Endothelial cell of umbilical vein (primary cell): ENCODE data around the gene NELFCD. TPM values are rescaled to one million over a fixed set of nuclear protein-coding genes. Genes with fewer than 3 reads are reported as not detected.

ENCODE experiments used
- BruUV-seq: library from RNA; stranded (reverse); fragments of 400-500 nt; replicated peaks from 2 replicates; lab custom pipeline; 2021; lab: Mats Ljungman, UMichigan
- CTCF ChIA-PET: fragments of 300-600, 350-600 bp; sonication (Branson Sonifier 250); formaldehyde crosslinking; loops from one replicate; lab custom pipeline; 2021; ENCODE audit warnings: antibody characterized with exemption, inconsistent platforms; lab: Charles Lee
- POLR2A ChIA-PET: fragments of 300-600, 350-600 bp; sonication (Branson Sonifier 250); formaldehyde crosslinking; loops from one replicate; lab custom pipeline; 2021; ENCODE audit warnings: antibody characterized with exemption, inconsistent platforms; lab: Charles Lee
- DNase-seq: peaks from one replicate; pipeline ENCODE4 v3.0.0-alpha.2; 2011; ENCODE audit warnings: low read depth, low spot score
- FAIRE-seq: peaks from 2 replicates; lab custom pipeline; 2011; peaks lifted over from hg19 to GRCh38; lab: Jason Lieb, UNC
- H2AFZ ChIP-seq: 2 replicates; pipeline ENCODE4 v1.6.0; 2012; ENCODE audit warnings: low read depth, low read length, control low read depth, inconsistent platforms
- H3K27ac ChIP-seq: 2 replicates; pipeline ENCODE4 v1.5.1; 2011; ENCODE audit warnings: low read depth, mild to moderate bottlenecking, control low read depth, low read length, moderate library complexity; ENCODE audit not compliant: insufficient read depth
- H3K27me3 ChIP-seq, 2 experiments: 2 replicates each; pipeline versions ENCODE4 v1.6.0 to v1.6.1; 2011; ENCODE audit warnings: low read length in 2 of 2, mixed read lengths in 1 of 2; ENCODE audit not compliant: control insufficient read depth in 2 of 2, insufficient read depth in 2 of 2
- H3K36me3 ChIP-seq, 2 experiments: 2 replicates in 1 of 2; 3 replicates in 1 of 2; pipeline ENCODE4 v1.5.1; 2011; ENCODE audit warnings: low read length in 2 of 2, mild to moderate bottlenecking in 1 of 2, moderate library complexity in 1 of 2; ENCODE audit not compliant: control insufficient read depth in 2 of 2, insufficient read depth in 2 of 2; ENCODE audit errors: extremely low read depth in 1 of 2
- H3K4me1 ChIP-seq: 3 replicates; pipeline ENCODE4 v1.5.1; 2011; ENCODE audit warnings: mild to moderate bottlenecking, low read length; ENCODE audit not compliant: control insufficient read depth, insufficient read depth; ENCODE audit errors: extremely low read depth
- H3K4me2 ChIP-seq: 2 replicates; pipeline ENCODE4 v1.6.1; 2011; ENCODE audit warnings: low read length, control low read depth, mixed read lengths; ENCODE audit not compliant: insufficient read depth
- H3K4me3 ChIP-seq, 3 experiments: fragments of 200-600 bp in 1 of 3; sonication (generic), shearing (Covaris generic) in 1 of 3; replicated peaks in 1 of 3; 2 replicates each; pipeline ENCODE4 v1.5.1; 2011 to 2016; ENCODE audit warnings: control low read depth in 3 of 3, low read length in 3 of 3, mild to moderate bottlenecking in 2 of 3, inconsistent platforms in 1 of 3, low read depth in 1 of 3, moderate library complexity in 1 of 3; ENCODE audit not compliant: insufficient read depth in 1 of 3
- H3K79me2 ChIP-seq: 2 replicates; pipeline ENCODE4 v1.6.0; 2012; ENCODE audit warnings: low read length, inconsistent platforms; ENCODE audit not compliant: control insufficient read depth, insufficient read depth
- H3K9ac ChIP-seq: replicated peaks from 2 replicates; pipeline ENCODE3; 2011; ENCODE audit warnings: low read length, control low read depth; ENCODE audit not compliant: insufficient read depth; ENCODE audit errors: extremely low read depth
- H3K9me1 ChIP-seq: replicated peaks from 3 replicates; pipeline ENCODE4 v1.6.0; 2011; ENCODE audit warnings: mild to moderate bottlenecking, low read length; ENCODE audit not compliant: control insufficient read depth, insufficient read depth; ENCODE audit errors: extremely low read depth
- H3K9me3 ChIP-seq: replicated peaks from 2 replicates; pipeline ENCODE4 v1.5.1; 2012; ENCODE audit warnings: low read length, inconsistent platforms; ENCODE audit not compliant: control insufficient read depth, insufficient read depth
- H4K20me1 ChIP-seq: replicated peaks from 2 replicates; pipeline ENCODE3; 2011; ENCODE audit warnings: mild to moderate bottlenecking, low read length; ENCODE audit not compliant: control insufficient read depth, insufficient read depth; ENCODE audit errors: extremely low read depth
- EZH2 ChIP-seq: IDR thresholded peaks from 2 replicates; pipeline ENCODE4 v1.6.1; 2012; ENCODE audit warnings: borderline replicate concordance, low read depth, mild to moderate bottlenecking, moderate library complexity, low read length, inconsistent platforms; ENCODE audit not compliant: severe bottlenecking
- FOS ChIP-seq: IDR thresholded peaks from 2 replicates; pipeline ENCODE4 v1.6.1; 2011; ENCODE audit warnings: mild to moderate bottlenecking, low read length, moderate library complexity, borderline replicate concordance; ENCODE audit not compliant: insufficient read depth
- GATA2 ChIP-seq: IDR thresholded peaks from 2 replicates; pipeline ENCODE4 v1.7.0; 2011; ENCODE audit warnings: low read depth, mild to moderate bottlenecking, moderate library complexity, mixed read lengths, low read length; ENCODE audit not compliant: insufficient read length, insufficient read depth
- JUN ChIP-seq: IDR thresholded peaks from 2 replicates; pipeline ENCODE4 v1.6.1; 2011; ENCODE audit warnings: borderline replicate concordance, low read depth; ENCODE audit not compliant: insufficient read length, insufficient read depth
- MYC ChIP-seq: IDR thresholded peaks from one replicate; pipeline ENCODE4 v1.6.1; 2011; ENCODE audit warnings: mild to moderate bottlenecking, low read depth, low read length
- POLR2A ChIP-seq: IDR thresholded peaks from 2 replicates; pipeline ENCODE4 v1.6.1; 2012; ENCODE audit warnings: low read depth, mild to moderate bottlenecking, control low read depth, low read length
- POLR2AphosphoS5 ChIP-seq: IDR thresholded peaks from 2 replicates; pipeline ENCODE4 v1.6.1; 2012; ENCODE audit warnings: low read depth, mild to moderate bottlenecking, control low read depth, low read length, moderate library complexity; ENCODE audit not compliant: insufficient read depth
- dilution Hi-C: fragments of 300-500 bp; cut with MboI; formaldehyde crosslinking; loops from one replicate; pipeline ENCODE4 v1.15.0; 2019; ENCODE audit warnings: low sequenced_read_pairs; ENCODE audit not compliant: extremely low pct_ligation_motif_present
- intact Hi-C: fragments of 100-400 bp; cut with micrococcal nuclease; formaldehyde crosslinking; loops from one replicate; pipeline ENCODE4 v1.10.0; 2022
- polyA plus RNA-seq, 4 experiments: library from polyadenylated mRNA; depleted of rRNA in 3 of 4; stranded (reverse) in 3 of 4; unstranded in 1 of 4; fragments of >200 nt; gene quantifications; 2 replicates each; pipeline versions ENCODE4 v1.2.1 to v1.2.3, GENCODE V29; 2011 to 2012; ENCODE audit warnings: missing spikeins in 1 of 4
- total RNA-seq: library from RNA; stranded (reverse); gene quantifications from 2 replicates; pipeline ENCODE4 v1.2.3, GENCODE V29; 2021
- TF ChIP-seq, protein P1 (sequence below): IDR thresholded peaks from 2 replicates; pipeline ENCODE4 v1.6.1; 2011; ENCODE audit not compliant: insufficient read depth, insufficient read length
- TF ChIP-seq, protein P2 (sequence below), 2 donors: IDR thresholded peaks; 1 replicate in 1 of 2; 2 replicates in 1 of 2; pipeline ENCODE4 v1.5.1; 2011; ENCODE audit warnings: low read length in 2 of 2, mild to moderate bottlenecking in 2 of 2, moderate library complexity in 2 of 2, control low read depth in 1 of 2, inconsistent platforms in 1 of 2, low read depth in 1 of 2; ENCODE audit not compliant: insufficient read depth in 1 of 2; ENCODE audit errors: extremely low read depth in 1 of 2

NELFCD gene
- total and polyA plus RNA-seq, 2 donors (not counting 3 experiments of a cell fraction or from before 2014, with no cell fraction given), result 90.1 to 92.5 TPM

DNA sequence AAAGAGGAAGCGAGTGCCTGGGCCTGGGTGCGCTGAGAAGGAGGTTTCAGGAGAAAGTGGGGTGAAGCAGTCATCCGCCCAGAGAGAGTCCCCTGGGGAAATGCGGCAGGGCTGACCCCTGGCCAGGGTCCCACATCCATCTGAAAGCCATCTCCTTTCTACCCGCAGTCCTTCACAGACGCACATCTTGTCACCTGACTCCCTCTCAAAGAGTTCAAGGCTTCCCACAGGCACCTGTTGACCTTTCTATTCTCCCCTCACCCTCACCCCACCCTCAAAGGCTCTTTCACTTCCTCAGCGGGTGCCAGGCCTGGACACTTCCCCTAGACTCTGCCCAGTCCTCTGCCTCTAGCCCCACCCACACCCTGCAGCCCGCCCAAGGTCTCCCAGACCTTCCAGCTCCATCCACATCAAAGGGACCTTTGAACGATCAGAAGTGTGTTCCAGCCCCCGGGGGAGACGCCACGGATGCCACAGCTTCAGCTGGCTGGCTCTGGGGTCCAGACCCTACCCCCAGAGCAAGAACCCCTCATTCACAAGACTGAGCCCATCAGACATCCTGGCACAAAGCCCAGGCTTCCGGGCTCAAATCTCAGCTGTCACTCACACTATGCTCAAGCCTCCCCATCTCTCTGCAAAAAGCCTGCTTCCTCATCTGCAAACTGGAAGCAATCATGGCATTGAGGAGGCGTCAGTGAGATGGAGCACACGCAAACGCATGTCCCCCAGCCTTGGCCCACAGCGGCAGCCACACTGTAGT lies 23.9 kb downstream of the NELFCD start:
- Histone ChIP-seq H3K4me3 (peak overlapping the region in 2 of 3 experiments; percentile 64 to 68), H3K4me2 (peak overlapping the region; percentile 81), H3K27me3 (no peaks in the 10 kb centered on the region), H3K9ac (no peak overlapping the region), H3K79me2 (peaks cover 42% of the 10 kb centered on the region), H2AFZ (no peak overlapping the region), H3K36me3 (peaks cover 0 to 27% of the 10 kb centered on the region in 2 experiments), H4K20me1 (no peaks in the 10 kb centered on the region), H3K9me3 (no peaks in the 10 kb centered on the region), H3K4me1 (peaks cover 22% of the 10 kb centered on the region), H3K27ac (no peak overlapping the region), H3K9me1 (no peaks in the 10 kb centered on the region)
- ChIA-PET POLR2A (interaction anchor here (1.1 kb wide), 1 partner anchor 28 kb away, joined by 3 read pairs; no protein-coding TSS in a partner anchor), CTCF (interaction anchor here (1.5 kb wide), 1 partner anchor 27 kb away, joined by 6 read pairs; the partner anchor contains the start of gene ATP5F1E)
- intact Hi-C loops, result loop anchor here (1.0 kb wide), 1 partner anchor 37 kb away; the partner anchor contains the start of gene PRELID3B
- no peak for TF ChIP-seq EZH2
- TF ChIP-seq GATA2, result no peak
- TF ChIP-seq FOS, result no peak
- TF ChIP-seq, protein P1, sequence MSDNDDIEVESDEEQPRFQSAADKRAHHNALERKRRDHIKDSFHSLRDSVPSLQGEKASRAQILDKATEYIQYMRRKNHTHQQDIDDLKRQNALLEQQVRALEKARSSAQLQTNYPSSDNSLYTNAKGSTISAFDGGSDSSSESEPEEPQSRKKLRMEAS, result no peak
- no peak for TF ChIP-seq POLR2AphosphoS5
- TF ChIP-seq POLR2A, result no peak
- TF ChIP-seq MYC, result no peak
- no peak for TF ChIP-seq JUN
- TF ChIP-seq, protein P2, sequence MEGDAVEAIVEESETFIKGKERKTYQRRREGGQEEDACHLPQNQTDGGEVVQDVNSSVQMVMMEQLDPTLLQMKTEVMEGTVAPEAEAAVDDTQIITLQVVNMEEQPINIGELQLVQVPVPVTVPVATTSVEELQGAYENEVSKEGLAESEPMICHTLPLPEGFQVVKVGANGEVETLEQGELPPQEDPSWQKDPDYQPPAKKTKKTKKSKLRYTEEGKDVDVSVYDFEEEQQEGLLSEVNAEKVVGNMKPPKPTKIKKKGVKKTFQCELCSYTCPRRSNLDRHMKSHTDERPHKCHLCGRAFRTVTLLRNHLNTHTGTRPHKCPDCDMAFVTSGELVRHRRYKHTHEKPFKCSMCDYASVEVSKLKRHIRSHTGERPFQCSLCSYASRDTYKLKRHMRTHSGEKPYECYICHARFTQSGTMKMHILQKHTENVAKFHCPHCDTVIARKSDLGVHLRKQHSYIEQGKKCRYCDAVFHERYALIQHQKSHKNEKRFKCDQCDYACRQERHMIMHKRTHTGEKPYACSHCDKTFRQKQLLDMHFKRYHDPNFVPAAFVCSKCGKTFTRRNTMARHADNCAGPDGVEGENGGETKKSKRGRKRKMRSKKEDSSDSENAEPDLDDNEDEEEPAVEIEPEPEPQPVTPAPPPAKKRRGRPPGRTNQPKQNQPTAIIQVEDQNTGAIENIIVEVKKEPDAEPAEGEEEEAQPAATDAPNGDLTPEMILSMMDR (IDR thresholded peaks at IDR 0.05; ENCODE audit: extremely low read depth in 1 of 2, insufficient read depth in 1 of 2, low read depth in 1 of 2, low read length in 2 of 2), result no peak
- BruUV-seq, result no TSS peak
- DNase-seq (peak; percentile 63), FAIRE-seq (peak; percentile 83)
- dilution Hi-C loops, result no loop called here
